Ishikawa (cell line): ENCODE measurements around the gene TXNDC11.

ENCODE experiments used
- EGR1 ChIP-seq: IDR thresholded peaks from 2 replicates; pipeline ENCODE4 v1.6.1; 2012
- EP300 ChIP-seq: IDR thresholded peaks from 2 replicates; pipeline ENCODE4 v1.6.1; 2012; ENCODE audit warnings: borderline replicate concordance
- TEAD4 ChIP-seq: IDR thresholded peaks from 2 replicates; pipeline ENCODE4 v1.6.1; 2012
- TF ChIP-seq, protein P1 (sequence below): IDR thresholded peaks from 2 replicates; pipeline ENCODE4 v1.6.1; 2012

DNA sequence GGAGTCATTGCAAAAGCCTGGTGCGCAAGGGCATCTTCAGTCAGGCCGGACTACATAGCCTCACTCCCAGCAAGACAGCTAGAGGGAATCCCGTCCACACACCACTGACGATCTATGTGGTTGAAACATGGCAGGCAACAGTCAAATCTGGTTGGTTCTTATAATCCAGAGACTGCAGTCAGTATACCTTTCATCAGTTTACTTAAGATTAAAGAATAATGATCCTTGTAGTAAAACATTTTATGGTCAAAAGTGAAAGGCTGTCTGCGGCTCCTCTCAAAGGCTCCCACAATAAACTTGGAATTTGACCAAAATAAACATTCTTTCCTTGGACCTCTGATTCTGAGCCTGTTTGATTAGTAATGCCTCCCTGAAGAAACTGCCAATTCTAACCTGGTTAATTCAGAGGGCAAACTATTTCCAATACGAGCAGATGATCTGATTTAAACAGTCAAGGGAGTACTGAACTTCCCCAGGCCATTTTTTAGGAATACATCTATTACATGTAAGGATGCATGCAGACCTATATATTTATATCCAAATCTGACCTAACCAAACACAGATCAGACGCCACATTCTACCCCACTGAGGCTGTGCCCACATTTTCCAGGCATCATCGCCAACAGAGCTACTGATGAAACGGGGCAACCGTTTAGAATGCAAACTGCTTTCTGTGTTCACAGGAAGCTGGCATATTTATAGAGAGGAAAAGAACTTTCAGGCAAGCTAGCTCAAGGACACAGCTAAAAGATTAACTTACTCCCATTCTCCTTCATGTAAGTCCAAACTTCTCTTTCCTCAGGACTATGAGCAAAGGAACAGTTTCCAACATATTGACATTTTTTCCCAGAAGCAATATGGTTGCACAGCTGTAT, 15.3 kb upstream of the TXNDC11 start:
- TF ChIP-seq EP300 (no peak), TEAD4 (no peak), EGR1 (no peak)
- TF ChIP-seq, protein P1, sequence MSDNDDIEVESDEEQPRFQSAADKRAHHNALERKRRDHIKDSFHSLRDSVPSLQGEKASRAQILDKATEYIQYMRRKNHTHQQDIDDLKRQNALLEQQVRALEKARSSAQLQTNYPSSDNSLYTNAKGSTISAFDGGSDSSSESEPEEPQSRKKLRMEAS: no peak
